Measurements from ENCODE around the gene CNTN4. TPM values are rescaled to one million over a fixed set of nuclear protein-coding genes. Genes with fewer than 3 reads are reported as not detected.

CNTN4 gene
- total and polyA plus RNA-seq, 2 experiments from 2014 or later: 0.91 to 4.0 TPM

GRCh38 chr3:2218375-2218774 is 119.7 kb downstream of the CNTN4 start (continued):
- TF ChIP-seq CREB1 (CRISPR knock-in tag; IDR thresholded peaks at IDR 0.05; ENCODE audit: low read depth) (no peak), NANOG (IDR thresholded peaks at IDR 0.05; ENCODE audit: borderline replicate concordance) (no peak), ZNF331 (CRISPR knock-in tag; IDR thresholded peaks at IDR 0.05; ENCODE audit: low read depth) (no peak), ZNF114 (CRISPR knock-in tag; IDR thresholded peaks at IDR 0.05) (no peak)

GRCh38 chr3:2218816-2219215 is 120.2 kb downstream of the CNTN4 start:
- Histone ChIP-seq H3F3A (replicated peaks; ENCODE audit: low read depth) (no peaks in the 10 kb centered on the region), H4K20me1 (replicated peaks; ENCODE audit: insufficient read depth) (no peaks in the 10 kb centered on the region), H3K27me3 (ENCODE audit: insufficient read depth) (no peaks in the 10 kb centered on the region), H3K36me3 (ENCODE audit: insufficient read depth) (no peaks in the 10 kb centered on the region), H3K27ac (ENCODE audit: low read depth) (no peak overlapping the region), H3K4me3 (no peak overlapping the region), H3K9me2 (ENCODE audit: insufficient read depth) (no peaks in the 10 kb centered on the region), H3K4me1 (ENCODE audit: insufficient read depth) (no peaks in the 10 kb centered on the region), H3K79me2 (replicated peaks; ENCODE audit: insufficient read depth) (no peaks in the 10 kb centered on the region), H3K4me2 (no peak overlapping the region), H2AFZ (no peak overlapping the region)
- peaks cover 35% of the 10 kb centered on the region for H3K36me3 Mint-ChIP-seq (ENCODE audit: low read depth)
- TF ChIP-seq JUNB (IDR thresholded peaks at IDR 0.05; ENCODE audit: unreplicated experiment) (no peak), CTCF (conservative IDR thresholded peaks at IDR 0.05; ENCODE audit: low read depth in 2 of 2) (no peak), EZH2 (IDR thresholded peaks at IDR 0.05; ENCODE audit: low read depth, unreplicated experiment) (no peak), EZH2phosphoT487 (IDR thresholded peaks at IDR 0.05; ENCODE audit: unreplicated experiment) (no peak), ZNF331 (CRISPR knock-in tag; IDR thresholded peaks at IDR 0.05; ENCODE audit: low read depth) (no peak), REST (IDR thresholded peaks at IDR 0.05; ENCODE audit: unreplicated experiment) (no peak), STAT1 (IDR thresholded peaks at IDR 0.05; ENCODE audit: unreplicated experiment) (no peak), ETS1 (IDR thresholded peaks at IDR 0.05) (no peak), POLR2AphosphoS5 (IDR thresholded peaks at IDR 0.05; ENCODE audit: low read depth) (no peak)
- no peaks in the 10 kb centered on the region for H3K27me3 Mint-ChIP-seq (ENCODE audit: insufficient read depth, low read depth, poor library complexity)
- ATAC-seq (no peak), DNase-seq (ENCODE audit: low spot score) (no peak)
- H3K27ac Mint-ChIP-seq: no peak overlapping the region
- H3K4me1 Mint-ChIP-seq: no peaks in the 10 kb centered on the region
- H3K9me3 Mint-ChIP-seq: peaks cover 91% of the 10 kb centered on the region
- H3K4me3 Mint-ChIP-seq: no peak overlapping the region

All from GM23338 (cell line).